Rectal smooth muscle tissue (tissue), 1 donor: ENCODE data around the gene HLA-B.
"Not testable (repeated sequence)": the region's sequence is repeated elsewhere in the genome, so short reads cannot be mapped to it uniquely, and the experiment has no call there.

Experiments
- H3K27ac ChIP-seq: one replicate; pipeline ENCODE4 v1.7.0; 2013; ENCODE audit warnings: low read depth, low read length, inconsistent platforms
- H3K27me3 ChIP-seq: one replicate; pipeline ENCODE4 v1.7.0; 2013; ENCODE audit warnings: low read length; ENCODE audit not compliant: control insufficient read depth, insufficient read depth
- H3K36me3 ChIP-seq: one replicate; pipeline ENCODE4 v1.7.0; 2013; ENCODE audit warnings: low read length; ENCODE audit not compliant: control insufficient read depth, insufficient read depth
- H3K4me1 ChIP-seq: one replicate; pipeline ENCODE4 v1.7.0; 2013; ENCODE audit warnings: low read length; ENCODE audit not compliant: control insufficient read depth, insufficient read depth
- H3K4me3 ChIP-seq: one replicate; pipeline ENCODE4 v1.7.0; 2013; ENCODE audit warnings: low read length
- H3K9ac ChIP-seq: one replicate; pipeline ENCODE4 v1.7.0; 2013; ENCODE audit warnings: low read length

HLA-B gene

DNA sequence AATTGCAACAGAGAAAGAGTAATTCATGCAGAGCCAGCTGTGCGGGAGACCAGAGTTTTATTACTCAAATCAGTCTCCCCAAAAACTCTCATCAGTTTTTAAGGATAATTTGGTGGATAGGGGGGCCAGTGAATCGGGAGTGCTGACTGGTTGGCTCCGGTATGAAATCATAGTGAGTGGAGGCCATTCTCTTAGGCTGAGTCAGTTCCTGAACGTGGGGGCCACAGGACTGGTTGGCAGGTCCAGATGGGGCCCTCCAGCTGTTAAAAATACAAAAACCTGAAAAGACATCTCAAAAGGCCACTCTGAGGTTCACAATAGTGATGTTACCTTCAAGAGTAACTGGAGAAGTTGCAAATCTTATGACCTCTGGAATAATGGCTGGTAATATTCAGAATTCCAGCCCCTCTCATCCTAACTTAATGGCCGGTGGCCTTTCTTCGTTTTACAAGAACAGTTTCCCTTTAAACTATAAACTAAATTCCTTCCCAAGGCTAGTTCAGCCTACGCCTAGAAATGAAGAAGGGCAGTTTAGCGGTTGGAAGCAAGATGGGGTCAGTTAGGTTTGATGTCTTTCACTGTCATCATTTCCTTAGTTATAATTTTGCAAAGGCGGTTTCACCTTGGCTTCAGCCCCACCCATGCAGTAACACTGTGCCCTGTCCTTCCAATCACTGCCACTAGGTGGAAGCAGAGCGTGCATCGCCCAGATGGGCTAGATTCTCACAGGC lies 39.6 kb upstream of the HLA-B start:
- Histone ChIP-seq H3K4me3 (no peak overlapping the region), H3K27ac (no peak overlapping the region), H3K27me3 (no peaks in the 10 kb centered on the region), H3K4me1 (no peaks in the 10 kb centered on the region), H3K36me3 (peaks cover 4% of the 10 kb centered on the region), H3K9ac (no peak overlapping the region)

DNA sequence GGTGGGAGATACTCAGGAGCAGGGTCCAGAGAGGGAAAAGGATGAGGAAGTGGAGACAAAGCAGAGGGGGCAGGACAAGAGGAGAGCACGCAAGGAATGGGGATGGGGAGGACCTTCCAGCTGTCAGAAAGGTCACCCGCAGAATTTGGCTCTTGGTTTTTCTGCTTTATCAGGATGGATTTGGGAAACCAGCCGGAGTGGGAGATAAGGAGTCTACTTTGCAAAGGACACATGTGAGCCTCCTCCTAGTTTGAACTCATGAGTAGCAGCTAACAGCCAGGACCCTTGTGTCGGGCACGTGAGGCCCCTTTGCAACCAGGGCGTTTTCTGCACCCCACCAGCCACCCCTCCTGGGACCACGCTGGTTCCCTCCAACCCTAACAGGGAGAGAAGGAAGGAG lies 38.9 kb upstream of the HLA-B start:
- no peak overlapping the region for H3K9ac ChIP-seq
- no peak overlapping the region for H3K27ac ChIP-seq
- H3K36me3 ChIP-seq: peaks cover 4% of the 10 kb centered on the region
- H3K4me3 ChIP-seq: no peak overlapping the region
- no peaks in the 10 kb centered on the region for H3K27me3 ChIP-seq
- H3K4me1 ChIP-seq: no peaks in the 10 kb centered on the region

DNA sequence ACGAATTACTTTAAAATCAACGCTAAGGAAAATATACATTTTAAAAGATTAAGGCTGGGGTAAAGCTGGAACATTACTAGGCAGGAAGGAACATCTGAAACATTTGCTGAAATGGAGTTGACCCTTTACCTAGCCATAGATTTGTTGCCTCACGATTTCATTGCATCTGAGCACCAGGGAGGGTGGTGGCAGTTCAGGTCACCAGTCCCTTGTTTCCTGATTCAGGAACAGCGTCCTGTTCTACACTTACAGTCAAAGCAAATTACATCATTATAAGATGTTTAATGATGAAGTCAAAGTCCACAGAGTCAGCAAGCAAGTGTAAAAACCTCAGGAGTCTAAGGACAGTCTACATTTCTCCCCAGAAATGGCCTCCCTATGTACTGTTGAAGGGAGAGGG lies 37.4 kb upstream of the HLA-B start:
- Histone ChIP-seq H3K36me3 (peaks cover 4% of the 10 kb centered on the region), H3K4me3 (no peak overlapping the region), H3K9ac (no peak overlapping the region), H3K4me1 (no peaks in the 10 kb centered on the region), H3K27me3 (no peaks in the 10 kb centered on the region), H3K27ac (no peak overlapping the region)

DNA sequence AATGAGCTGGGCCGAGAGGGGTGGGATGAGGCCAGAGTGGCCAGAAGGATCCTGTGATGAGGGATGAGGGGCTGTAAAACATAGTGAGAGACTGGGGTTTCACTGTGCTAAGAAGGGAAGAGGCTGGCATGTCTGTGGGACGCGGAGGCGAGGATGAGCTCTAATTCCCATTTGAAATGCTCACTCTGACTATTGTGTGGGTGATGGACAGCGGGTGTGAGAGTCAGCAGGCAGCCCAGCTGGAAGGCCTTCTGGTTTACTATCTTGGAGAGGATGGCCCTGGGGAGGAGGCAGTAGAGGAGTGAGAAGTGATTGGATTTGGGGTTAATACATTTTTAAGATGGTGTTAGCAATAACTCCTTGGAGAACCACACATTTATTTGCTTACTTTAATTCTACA lies 37.0 kb upstream of the HLA-B start:
- peaks cover 4% of the 10 kb centered on the region for H3K36me3 ChIP-seq
- H3K27me3 ChIP-seq: no peaks in the 10 kb centered on the region
- H3K27ac ChIP-seq: no peak overlapping the region
- no peaks in the 10 kb centered on the region for H3K4me1 ChIP-seq
- H3K4me3 ChIP-seq: no peak overlapping the region
- no peak overlapping the region for H3K9ac ChIP-seq

DNA sequence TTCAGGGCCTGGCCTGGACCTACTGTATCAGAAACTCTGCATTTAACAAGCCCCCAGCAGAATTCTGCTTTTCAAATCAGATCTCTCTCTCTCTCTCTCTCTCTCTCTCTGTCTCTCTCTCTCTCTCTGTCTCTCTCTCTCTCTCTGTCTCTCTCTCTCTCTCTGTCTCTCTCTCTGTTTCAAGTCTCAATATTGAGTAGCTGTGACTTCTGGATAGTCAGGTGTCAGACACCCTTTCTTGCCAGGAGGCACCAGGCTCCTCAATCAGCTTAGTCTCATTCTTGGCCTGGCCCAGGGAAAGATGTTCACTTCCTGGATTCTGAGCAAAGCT lies 32.8 kb upstream of the HLA-B start:
- not testable (repeated sequence) for H3K4me3 ChIP-seq, H3K27ac ChIP-seq, H3K4me1 ChIP-seq, H3K9ac ChIP-seq, H3K36me3 ChIP-seq, H3K27me3 ChIP-seq

DNA sequence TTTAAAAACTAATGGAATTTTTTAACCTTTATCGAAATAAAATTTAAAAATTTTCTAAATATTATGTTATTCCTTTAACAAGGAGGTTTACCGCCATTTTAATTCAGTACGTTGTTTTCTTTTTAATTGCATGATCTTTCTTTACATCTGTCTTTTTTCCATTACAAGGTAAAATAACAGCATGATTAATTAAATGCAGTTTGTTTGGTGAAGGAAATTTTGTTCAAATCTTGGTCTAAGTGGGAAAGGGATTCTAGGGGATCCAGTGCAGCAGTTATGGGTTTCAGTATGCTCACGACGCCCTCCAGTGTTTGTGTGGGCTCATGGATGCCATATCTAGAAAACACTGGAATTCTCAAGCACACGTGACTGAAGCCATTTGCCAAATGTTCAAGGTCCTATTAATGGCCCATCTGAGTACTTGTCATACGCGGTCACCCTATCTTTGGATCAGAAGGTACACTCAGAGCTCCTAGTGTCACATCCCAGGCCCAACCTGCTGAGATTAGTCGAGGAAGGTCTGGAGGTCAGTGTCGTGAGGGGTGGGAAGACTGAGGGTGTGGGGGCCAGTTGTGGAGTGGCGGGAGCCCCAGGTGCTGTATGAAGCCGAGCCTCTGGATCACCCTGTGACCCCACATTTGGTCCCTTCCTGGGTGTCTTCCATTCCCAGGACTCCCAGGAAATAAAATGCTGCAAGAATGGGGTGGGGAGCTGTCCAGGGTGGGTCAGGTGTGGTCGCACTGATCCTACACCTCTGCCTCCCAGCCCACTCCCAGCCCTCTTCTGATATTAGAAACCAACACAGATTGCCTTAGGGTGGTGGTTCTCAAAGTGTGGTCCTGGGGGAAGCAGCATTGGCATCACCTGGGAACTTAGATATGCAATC lies 32.2 kb upstream of the HLA-B start:
- H3K4me1 ChIP-seq, H3K27me3 ChIP-seq, H3K4me3 ChIP-seq, H3K9ac ChIP-seq, H3K27ac ChIP-seq, H3K36me3 ChIP-seq: not testable (repeated sequence)

DNA sequence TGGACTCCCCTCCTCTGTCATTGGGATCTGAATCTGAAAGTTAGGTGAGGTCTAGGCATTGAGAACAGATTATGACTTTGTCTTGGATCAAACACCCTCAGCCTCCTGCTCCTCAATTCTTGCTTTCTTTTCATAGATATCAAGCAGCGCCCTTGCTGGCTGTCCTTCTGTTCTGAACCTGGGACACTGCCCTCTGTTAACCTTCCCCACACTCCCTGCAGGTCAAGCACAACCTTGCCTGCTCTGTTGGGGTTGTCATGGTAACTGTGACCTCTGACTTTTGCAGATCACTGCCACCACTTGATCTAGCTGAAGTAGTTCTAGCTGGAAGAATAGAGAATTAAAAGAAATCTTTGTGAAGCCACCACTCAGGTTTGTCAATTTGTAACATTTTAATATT lies 30.0 kb upstream of the HLA-B start:
- Histone ChIP-seq H3K9ac (no peak overlapping the region), H3K4me1 (no peaks in the 10 kb centered on the region), H3K27me3 (no peaks in the 10 kb centered on the region), H3K27ac (no peak overlapping the region), H3K36me3 (no peaks in the 10 kb centered on the region), H3K4me3 (no peak overlapping the region)

DNA sequence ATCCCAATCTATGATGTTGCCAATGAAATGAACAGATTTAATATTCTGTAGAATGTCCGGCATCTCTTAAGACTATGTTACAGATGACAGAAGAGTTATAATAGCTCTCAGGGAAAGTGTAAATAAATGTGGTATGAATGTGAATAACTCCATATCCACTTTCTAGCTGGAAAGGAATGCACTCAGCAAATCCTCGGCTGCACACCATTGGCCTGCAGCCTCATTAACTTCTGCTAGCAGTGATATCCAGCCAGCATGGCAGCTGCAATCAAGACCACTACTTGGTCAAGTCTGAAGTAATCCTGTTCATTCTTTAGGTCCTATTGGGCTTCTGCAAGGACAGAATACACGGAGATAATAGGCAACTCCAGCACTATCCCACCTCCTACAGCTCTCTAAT lies 29.1 kb upstream of the HLA-B start:
- no peak overlapping the region for H3K27ac ChIP-seq
- H3K4me1 ChIP-seq: no peaks in the 10 kb centered on the region
- no peaks in the 10 kb centered on the region for H3K36me3 ChIP-seq
- H3K4me3 ChIP-seq: no peak overlapping the region
- H3K27me3 ChIP-seq: no peaks in the 10 kb centered on the region
- H3K9ac ChIP-seq: no peak overlapping the region

DNA sequence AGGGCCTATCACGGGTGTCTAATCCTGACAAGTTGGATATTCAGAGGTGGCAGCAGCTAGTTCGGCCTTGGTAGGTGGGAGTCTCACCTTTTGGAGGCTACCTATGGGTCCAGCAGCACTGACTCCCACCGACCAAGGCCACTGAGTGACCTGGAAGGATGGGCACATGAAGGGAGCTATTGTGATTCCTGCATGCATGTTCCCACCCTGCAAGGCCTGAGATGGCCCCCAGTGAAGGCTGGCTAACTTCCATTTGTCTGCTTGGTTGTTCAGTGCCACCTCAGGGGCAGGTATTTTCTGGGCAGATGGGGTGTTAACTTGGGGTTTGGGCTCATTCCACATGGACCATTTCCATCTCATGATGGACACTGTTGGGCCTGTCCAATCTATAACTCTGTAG lies 28.1 kb upstream of the HLA-B start:
- no peaks in the 10 kb centered on the region for H3K4me1 ChIP-seq
- H3K27me3 ChIP-seq: no peaks in the 10 kb centered on the region
- no peak overlapping the region for H3K9ac ChIP-seq
- no peaks in the 10 kb centered on the region for H3K36me3 ChIP-seq
- no peak overlapping the region for H3K4me3 ChIP-seq
- no peak overlapping the region for H3K27ac ChIP-seq

DNA sequence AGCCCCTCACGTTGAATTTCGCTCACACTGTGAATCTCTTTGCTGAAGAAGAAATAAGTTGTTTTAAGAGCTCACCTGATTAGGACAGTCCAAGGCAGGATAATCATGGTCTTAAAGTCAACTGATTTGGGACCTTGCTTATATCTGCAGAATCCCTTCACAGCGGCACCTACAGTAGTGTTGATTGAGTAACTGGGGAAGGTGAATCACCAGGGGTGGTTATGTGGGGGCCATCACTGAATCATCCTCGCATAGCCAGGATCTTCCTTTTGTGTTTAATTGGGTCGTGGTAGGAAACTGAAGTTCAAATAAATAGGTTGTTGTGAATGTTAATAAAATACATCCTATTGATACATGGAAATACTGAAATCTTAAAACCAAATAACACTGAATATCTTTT lies 26.2 kb upstream of the HLA-B start:
- Histone ChIP-seq H3K27me3 (no peaks in the 10 kb centered on the region), H3K9ac (no peak overlapping the region)

DNA sequence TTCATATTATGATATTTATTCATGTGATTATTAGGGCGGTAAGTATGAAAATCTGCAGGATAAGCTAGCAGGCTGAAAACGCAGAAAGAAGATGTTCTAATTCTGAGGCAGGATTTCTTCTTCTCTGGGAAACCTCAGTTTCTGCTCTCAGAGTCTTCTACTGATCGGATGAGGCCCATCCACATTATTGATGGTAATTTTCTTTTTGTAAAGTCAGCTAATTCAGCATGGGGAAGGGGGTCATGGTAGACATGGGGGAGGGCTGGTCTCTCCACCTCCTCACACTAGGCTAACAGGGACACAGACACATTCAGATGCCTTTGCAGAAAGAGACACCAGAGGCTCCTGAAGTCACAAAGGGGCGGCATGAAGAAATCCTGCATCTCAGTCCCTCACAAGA lies 24.7 kb upstream of the HLA-B start:
- Histone ChIP-seq H3K4me3 (no peak overlapping the region), H3K4me1 (no peaks in the 10 kb centered on the region), H3K27me3 (no peaks in the 10 kb centered on the region), H3K36me3 (no peaks in the 10 kb centered on the region), H3K27ac (no peak overlapping the region), H3K9ac (no peak overlapping the region)

More for the DNA sequence above, 26.2 kb upstream of the HLA-B start:
- no peaks in the 10 kb centered on the region for H3K36me3 ChIP-seq
- no peak overlapping the region for H3K4me3 ChIP-seq
- H3K4me1 ChIP-seq: no peaks in the 10 kb centered on the region
- no peak overlapping the region for H3K27ac ChIP-seq

DNA sequence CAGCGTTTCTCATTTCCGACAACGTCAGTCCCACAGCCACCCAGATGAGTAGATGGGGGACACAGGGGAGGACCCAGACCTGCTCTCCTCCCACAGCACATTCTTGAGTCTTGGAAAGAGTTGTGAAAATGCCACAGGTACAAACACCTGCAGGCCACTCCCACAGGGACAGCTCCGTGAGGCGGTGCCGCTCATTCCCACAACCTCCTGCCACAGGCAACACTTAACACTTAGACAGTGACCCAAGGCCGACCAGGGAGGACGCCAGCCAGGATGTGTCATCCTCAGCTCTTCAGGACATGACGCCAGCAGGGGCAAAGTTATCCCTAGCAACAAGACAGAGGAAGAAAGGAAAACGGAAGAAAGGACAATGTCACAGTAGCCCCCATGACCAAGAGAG lies 22.9 kb upstream of the HLA-B start:
- Histone ChIP-seq H3K36me3 (no peaks in the 10 kb centered on the region), H3K4me1 (no peaks in the 10 kb centered on the region), H3K9ac (no peak overlapping the region), H3K27me3 (no peaks in the 10 kb centered on the region), H3K27ac (no peak overlapping the region), H3K4me3 (no peak overlapping the region)

DNA sequence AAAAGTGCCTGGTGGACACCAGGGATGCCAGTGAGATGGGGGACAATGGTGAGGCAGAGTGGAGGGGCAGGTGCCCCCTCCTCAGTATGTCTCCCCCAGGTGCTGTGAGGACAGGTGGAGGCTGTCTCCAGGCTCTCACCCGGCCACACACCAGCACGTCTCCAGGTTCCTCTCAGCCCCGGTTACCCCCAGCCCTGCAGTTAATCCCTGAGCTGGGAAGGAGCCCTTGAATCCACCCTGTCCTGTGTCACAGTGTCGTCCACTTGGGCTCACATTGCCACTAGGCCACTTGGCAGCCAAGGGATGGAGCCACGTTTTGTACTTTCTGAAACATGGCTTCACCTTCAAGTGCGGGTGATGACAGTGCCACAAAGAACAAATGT lies 21.7 kb upstream of the HLA-B start:
- Histone ChIP-seq H3K27ac (no peak overlapping the region), H3K9ac (no peak overlapping the region), H3K4me3 (no peak overlapping the region), H3K4me1 (no peaks in the 10 kb centered on the region), H3K36me3 (no peaks in the 10 kb centered on the region), H3K27me3 (no peaks in the 10 kb centered on the region)
